GM18526 (cell line): Measurements from ENCODE around the gene LSP1.

ENCODE experiments used
- POLR2A ChIP-seq: IDR thresholded peaks from 3 replicates; pipeline ENCODE4 v1.6.1; 2011; ENCODE audit not compliant: insufficient read length; ENCODE audit errors: extremely low read depth

LSP1 gene

GRCh38 chr11:1893581-1894359 is 40.9 kb downstream of the LSP1 start:
- TF ChIP-seq POLR2A = no peak

DNA sequence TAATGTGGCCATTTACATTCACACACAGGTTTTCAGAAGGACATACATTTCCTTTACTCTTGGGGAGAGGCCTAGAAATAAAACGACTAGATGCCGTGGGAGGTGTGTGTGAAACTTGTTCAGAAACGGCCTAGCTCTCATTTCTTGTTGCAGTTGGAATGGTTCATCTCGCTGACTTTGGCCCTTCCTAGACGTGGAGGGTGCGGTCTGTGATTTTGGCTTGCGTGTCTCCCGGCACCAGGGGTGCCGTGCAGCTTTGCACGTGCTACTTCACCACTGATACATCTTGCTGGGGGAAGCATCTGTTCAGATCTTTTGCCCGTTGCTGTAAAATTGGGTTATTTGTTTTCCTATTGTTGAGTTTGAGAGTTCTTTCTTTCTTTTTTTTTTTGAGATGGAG is 41.9 kb downstream of the LSP1 start:
- no peak for TF ChIP-seq POLR2A

DNA sequence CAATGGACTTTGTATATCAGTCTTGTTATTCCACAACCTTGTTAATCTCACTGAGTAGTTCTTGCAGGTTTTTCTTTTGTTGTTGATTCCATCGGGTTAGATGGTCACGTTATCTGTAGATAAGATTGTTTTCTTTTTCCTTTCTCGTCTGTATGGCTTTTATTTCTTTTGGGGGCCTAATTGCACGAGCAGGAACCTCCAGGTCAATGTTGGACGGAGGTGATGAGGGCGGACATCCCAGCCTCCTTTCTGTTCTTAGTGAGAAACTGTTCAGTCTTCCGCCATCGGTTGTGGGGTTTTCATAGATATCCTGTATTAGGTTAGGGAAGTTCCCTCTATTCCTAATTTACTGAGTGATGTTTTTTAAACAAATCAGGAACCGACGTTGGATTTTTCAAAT is 43.6 kb downstream of the LSP1 start:
- no peak for TF ChIP-seq POLR2A

DNA sequence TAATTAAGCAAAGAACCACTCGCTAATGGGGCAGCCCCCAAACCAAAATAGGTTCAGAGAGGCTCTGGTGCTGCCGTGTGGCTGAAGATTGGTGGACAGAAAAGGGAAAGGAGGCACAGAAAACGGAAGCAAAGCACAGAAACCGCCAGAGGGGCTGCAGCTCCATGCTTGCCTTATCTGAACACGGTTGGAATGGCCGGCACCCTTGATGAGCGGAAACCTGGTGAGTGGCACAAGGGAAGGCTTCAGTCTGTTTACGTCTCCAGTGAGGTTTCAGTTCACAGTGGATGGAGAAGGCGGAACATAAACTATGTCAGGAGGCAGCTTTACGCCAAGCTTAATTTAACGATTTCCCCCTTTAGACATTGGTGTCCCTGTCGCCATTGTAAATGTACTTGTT is 44.0 kb downstream of the LSP1 start:
- TF ChIP-seq POLR2A = no peak

GRCh38 chr11:1899090-1899489 is 46.2 kb downstream of the LSP1 start:
- no peak for TF ChIP-seq POLR2A

- no peak for TF ChIP-seq POLR2A
Measured at GRCh38 chr11:1899686-1900085, 46.8 kb downstream of the LSP1 start.

DNA sequence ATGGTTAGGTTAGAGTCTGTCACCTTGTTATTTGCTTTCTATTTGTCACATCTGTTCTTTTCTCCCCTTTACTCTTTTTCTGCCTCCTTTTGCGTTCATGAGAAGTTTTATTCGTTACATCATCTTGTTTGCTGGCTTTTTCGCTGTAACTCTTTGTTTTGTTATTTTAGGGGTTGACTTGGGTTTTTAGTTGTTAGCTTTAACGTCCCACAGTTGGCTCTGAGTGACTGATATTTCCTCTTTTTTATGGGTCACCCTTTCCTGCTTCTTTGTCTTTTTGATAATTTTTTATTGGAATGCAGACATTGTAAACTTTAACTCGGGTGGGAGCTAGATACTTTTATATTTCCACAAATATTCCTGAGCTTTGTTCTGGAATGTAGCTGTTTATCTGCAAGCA is 53.3 kb downstream of the LSP1 start:
- no peak for TF ChIP-seq POLR2A

GRCh38 chr11:1906611-1907423 is 53.9 kb downstream of the LSP1 start:
- TF ChIP-seq POLR2A = no peak

DNA sequence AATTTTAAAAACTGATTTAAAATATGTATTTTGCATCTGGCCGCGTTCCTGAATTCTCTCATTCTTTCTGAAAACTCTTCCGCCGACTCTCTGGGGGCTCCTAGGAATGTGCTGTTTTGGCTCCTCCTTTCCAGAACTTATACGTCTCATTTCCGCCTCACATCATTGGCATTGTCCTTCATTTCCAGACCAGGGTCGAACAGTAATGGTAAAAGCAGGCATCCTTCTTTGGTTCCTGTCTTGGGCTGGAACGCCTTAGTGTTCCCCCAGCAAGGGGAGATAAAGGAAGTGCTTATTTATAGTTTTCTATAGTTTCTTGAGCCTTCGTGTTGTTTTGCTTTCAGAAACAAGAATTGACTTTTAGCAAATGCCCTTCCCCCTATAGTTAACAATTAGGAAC is 55.7 kb downstream of the LSP1 start:
- TF ChIP-seq POLR2A = no peak

- no peak for TF ChIP-seq POLR2A
Measured at GRCh38 chr11:1909524-1909923, 56.6 kb downstream of the LSP1 start.

- no peak for TF ChIP-seq POLR2A
Measured at GRCh38 chr11:1912289-1912878, 59.5 kb downstream of the LSP1 start.

GRCh38 chr11:1913271-1914060 is 60.6 kb downstream of the LSP1 start:
- no peak for TF ChIP-seq POLR2A

DNA sequence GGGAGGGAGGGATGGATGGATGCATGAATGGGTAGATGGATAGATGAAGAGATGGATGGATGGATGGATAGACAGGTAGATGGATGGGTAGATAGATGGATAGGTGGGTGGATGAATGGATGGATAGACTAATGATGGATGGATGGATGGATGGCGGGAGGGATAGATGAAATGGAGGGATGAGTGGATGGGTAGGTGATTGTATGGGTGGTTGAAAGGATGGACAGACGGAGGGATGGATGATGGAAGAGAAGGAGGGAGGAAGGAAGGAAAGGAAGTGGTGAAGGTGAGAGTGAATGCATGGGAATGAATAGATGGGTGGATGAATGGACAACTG is 62.9 kb downstream of the LSP1 start:
- TF ChIP-seq POLR2A = no peak

- no peak for TF ChIP-seq POLR2A
Measured at GRCh38 chr11:1916132-1916985, 63.5 kb downstream of the LSP1 start.
